Measurements from ENCODE around the gene RTCB. TPM values are rescaled to one million over a fixed set of nuclear protein-coding genes. Genes with fewer than 3 reads are reported as not detected.
A peak's percentile ranks its signal among the peaks of the same experiment; 100 is the strongest.

RTCB gene
- total RNA-seq, 1 donor from 2014 or later = 103 TPM

- H3K27me3 Mint-ChIP-seq (ENCODE audit: insufficient read depth) = peaks cover 9% of the 10 kb centered on the region
- no peak overlapping the region for H3K4me3 Mint-ChIP-seq
- intact Hi-C loops (cut with micrococcal nuclease) = no loop called here
- peaks cover 7% of the 10 kb centered on the region for H3K4me1 Mint-ChIP-seq (ENCODE audit: low read depth)
- H3K36me3 Mint-ChIP-seq (ENCODE audit: low read depth) = no peaks in the 10 kb centered on the region
- no peak overlapping the region for H3K27ac Mint-ChIP-seq
- H3K9me3 Mint-ChIP-seq = no peaks in the 10 kb centered on the region
- no peak for DNase-seq (ENCODE audit: low spot score)
Observed at GRCh38 chr22:32348031-32348611, 63.9 kb downstream of the RTCB start.

GRCh38 chr22:32343941-32344340 lies 68.1 kb downstream of the RTCB start:
- Mint-ChIP-seq H3K4me1 (ENCODE audit: low read depth) (peaks cover 7% of the 10 kb centered on the region), H3K4me3 (no peak overlapping the region), H3K9me3 (no peaks in the 10 kb centered on the region), H3K27me3 (ENCODE audit: insufficient read depth) (peaks cover 10% of the 10 kb centered on the region), H3K27ac (no peak overlapping the region), H3K36me3 (ENCODE audit: low read depth) (no peaks in the 10 kb centered on the region)
- no peak for DNase-seq (ENCODE audit: low spot score)
- intact Hi-C loops (cut with micrococcal nuclease) = no loop called here

DNA sequence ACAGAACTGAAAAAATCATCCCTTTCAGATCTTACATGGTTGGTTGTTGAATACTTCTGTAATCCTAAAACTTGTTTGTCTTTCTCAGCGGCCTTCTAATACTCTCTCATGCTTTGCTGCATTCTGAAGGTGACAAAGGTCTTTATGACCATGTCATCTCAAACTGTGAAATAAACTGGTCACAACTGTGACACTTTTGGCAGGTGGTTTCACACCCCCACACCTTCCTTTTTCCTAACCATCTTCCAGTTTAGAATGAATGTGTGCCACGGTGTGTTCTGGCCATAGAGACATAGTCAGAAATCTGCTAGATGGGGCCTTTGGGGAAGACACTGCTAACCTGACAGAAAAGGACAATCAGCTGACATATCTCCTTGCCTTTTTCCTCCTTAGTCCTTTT lies 69.1 kb downstream of the RTCB start:
- peaks cover 10% of the 10 kb centered on the region for H3K27me3 Mint-ChIP-seq (ENCODE audit: insufficient read depth)
- intact Hi-C loops (cut with micrococcal nuclease) = no loop called here

DNA sequence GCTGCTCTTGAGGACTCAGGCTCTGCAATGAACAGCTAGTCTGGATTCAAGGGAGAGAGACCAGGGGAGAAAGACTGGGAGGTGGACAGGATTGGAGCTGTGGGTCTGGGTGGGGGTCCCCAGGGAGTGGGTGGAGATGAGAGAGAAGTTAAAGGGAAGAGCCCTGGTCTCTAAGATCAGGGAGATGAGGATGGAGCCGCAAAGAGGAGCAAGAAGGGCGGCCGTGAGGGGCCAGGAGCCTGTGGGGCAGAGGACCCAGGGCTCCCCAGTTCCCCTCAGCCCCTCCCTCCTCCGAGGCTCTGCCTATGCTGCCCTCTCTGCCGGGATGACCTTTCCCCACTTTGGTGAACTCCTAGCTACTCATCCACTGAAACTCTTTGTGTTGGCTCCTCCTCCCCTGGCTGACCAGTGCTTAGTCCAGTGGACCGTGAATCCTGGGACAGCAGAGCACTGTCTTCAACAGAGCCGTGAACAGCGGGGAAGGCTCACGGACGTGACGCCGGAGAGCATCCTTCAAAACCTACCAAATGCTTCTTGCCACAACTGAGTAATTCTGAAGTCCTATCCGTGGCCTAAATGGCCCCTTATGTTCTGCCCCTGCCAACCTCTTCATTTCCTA lies 70.8 kb downstream of the RTCB start:
- intact Hi-C loops (cut with micrococcal nuclease) = no loop called here
- Mint-ChIP-seq H3K36me3 (ENCODE audit: low read depth) (no peaks in the 10 kb centered on the region), H3K4me3 (no peak overlapping the region), H3K27ac (no peak overlapping the region), H3K9me3 (no peaks in the 10 kb centered on the region), H3K27me3 (ENCODE audit: insufficient read depth) (peaks cover 10% of the 10 kb centered on the region), H3K4me1 (ENCODE audit: low read depth) (peaks cover 7% of the 10 kb centered on the region)
- no peak for DNase-seq (ENCODE audit: low spot score)

More for the DNA sequence above, 69.1 kb downstream of the RTCB start:
- Mint-ChIP-seq H3K4me1 (ENCODE audit: low read depth) (peaks cover 7% of the 10 kb centered on the region), H3K36me3 (ENCODE audit: low read depth) (no peaks in the 10 kb centered on the region), H3K4me3 (no peak overlapping the region), H3K27ac (peak overlapping the region; percentile 6), H3K9me3 (no peaks in the 10 kb centered on the region)
- no peak for DNase-seq (ENCODE audit: low spot score)

DNA sequence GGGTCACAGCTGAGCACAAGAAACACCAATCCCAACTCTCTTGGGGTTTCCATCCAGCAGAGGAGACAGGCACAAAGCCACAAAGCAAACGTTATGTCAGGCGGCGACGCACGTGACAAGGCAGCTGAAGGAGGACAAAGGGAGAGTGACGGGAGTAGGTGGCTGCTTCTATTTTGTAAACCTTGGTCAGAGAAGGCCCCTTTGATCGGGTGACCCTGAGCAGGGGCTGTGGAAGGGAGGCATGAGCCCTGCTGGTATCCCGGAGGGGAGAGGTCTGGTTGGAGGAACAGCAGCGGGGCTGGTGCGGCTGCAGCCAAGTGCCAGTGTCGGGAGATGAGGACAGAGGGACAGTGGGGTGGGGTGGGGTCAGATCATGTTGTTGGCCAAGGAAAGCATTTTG lies 71.6 kb downstream of the RTCB start:
- H3K36me3 Mint-ChIP-seq (ENCODE audit: low read depth) = no peaks in the 10 kb centered on the region
- H3K27ac Mint-ChIP-seq = no peak overlapping the region
- peaks cover 7% of the 10 kb centered on the region for H3K4me1 Mint-ChIP-seq (ENCODE audit: low read depth)
- no peak overlapping the region for H3K4me3 Mint-ChIP-seq
- DNase-seq (ENCODE audit: low spot score) = no peak
- intact Hi-C loops (cut with micrococcal nuclease) = no loop called here
- peaks cover 7% of the 10 kb centered on the region for H3K27me3 Mint-ChIP-seq (ENCODE audit: insufficient read depth)
- H3K9me3 Mint-ChIP-seq = no peaks in the 10 kb centered on the region

- H3K4me3 Mint-ChIP-seq = no peak overlapping the region
- peaks cover 7% of the 10 kb centered on the region for H3K4me1 Mint-ChIP-seq (ENCODE audit: low read depth)
- peaks cover 6% of the 10 kb centered on the region for H3K27me3 Mint-ChIP-seq (ENCODE audit: insufficient read depth)
- intact Hi-C loops (cut with micrococcal nuclease) = no loop called here
- DNase-seq (ENCODE audit: low spot score) = no peak
- H3K27ac Mint-ChIP-seq = no peak overlapping the region
- no peaks in the 10 kb centered on the region for H3K36me3 Mint-ChIP-seq (ENCODE audit: low read depth)
- H3K9me3 Mint-ChIP-seq = no peaks in the 10 kb centered on the region
Observed at GRCh38 chr22:32339190-32340012, 72.6 kb downstream of the RTCB start.

DNA sequence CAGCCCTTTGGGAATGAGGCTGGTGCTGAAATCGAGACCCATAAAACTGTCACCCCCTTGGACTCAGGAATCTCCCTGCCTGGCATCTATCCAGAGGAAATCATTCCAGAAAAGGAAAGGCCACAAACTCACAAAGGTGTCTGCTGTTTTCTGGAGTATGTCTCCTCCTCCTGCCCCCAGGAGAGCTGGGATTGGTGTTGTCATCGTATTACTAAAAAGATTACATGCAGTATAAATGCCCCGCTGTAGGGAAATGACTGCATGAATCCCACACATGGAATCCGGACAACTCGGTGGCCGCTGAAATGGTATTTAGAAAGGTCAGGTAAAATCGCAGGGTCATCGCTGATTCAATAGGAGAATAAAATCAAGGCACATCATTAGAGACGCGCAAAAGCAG lies 73.3 kb downstream of the RTCB start:
- Mint-ChIP-seq H3K9me3 (no peaks in the 10 kb centered on the region), H3K27ac (no peak overlapping the region), H3K36me3 (ENCODE audit: low read depth) (no peaks in the 10 kb centered on the region), H3K4me1 (ENCODE audit: low read depth) (peaks cover 3% of the 10 kb centered on the region), H3K4me3 (no peak overlapping the region), H3K27me3 (ENCODE audit: insufficient read depth) (peaks cover 6% of the 10 kb centered on the region)
- no peak for DNase-seq (ENCODE audit: low spot score)
- intact Hi-C loops (cut with micrococcal nuclease) = no loop called here

Other genes with a start within 250 kb of the RTCB start
- 0.26 and 0.42 TPM in 2 replicates for gene RFPL2, start 207.2 kb downstream of the RTCB start, total RNA-seq
- gene SLC5A4, start 156.9 kb downstream of the RTCB start, total RNA-seq = not detected in 2 replicates
- gene RFPL3, start 54.4 kb downstream of the RTCB start, total RNA-seq = not detected in 2 replicates
- gene BPIFC, start 52.2 kb upstream of the RTCB start, total RNA-seq = not detected in 2 replicates
- 92.3 and 97.8 TPM in 2 replicates for gene FBXO7, start 62.6 kb upstream of the RTCB start, total RNA-seq